GM08714 (cell line): ENCODE measurements around the gene MINK1.
"Not testable (repeated sequence)": the region's sequence is repeated elsewhere in the genome, so short reads cannot be mapped to it uniquely, and the experiment has no call there.

ENCODE experiments used
- H3K4me3 ChIP-seq: fragments of 200-500 bp; sonication (Bioruptor generic); 2 replicates; pipeline ENCODE4 v1.5.1; 2014; ENCODE audit warnings: mild to moderate bottlenecking, low read length, inconsistent platforms
- ZNF274 ChIP-seq: IDR thresholded peaks from 2 replicates; pipeline ENCODE4 v1.6.1; 2012; ENCODE audit warnings: mild to moderate bottlenecking, low read depth, low read length

Gene MINK1

DNA sequence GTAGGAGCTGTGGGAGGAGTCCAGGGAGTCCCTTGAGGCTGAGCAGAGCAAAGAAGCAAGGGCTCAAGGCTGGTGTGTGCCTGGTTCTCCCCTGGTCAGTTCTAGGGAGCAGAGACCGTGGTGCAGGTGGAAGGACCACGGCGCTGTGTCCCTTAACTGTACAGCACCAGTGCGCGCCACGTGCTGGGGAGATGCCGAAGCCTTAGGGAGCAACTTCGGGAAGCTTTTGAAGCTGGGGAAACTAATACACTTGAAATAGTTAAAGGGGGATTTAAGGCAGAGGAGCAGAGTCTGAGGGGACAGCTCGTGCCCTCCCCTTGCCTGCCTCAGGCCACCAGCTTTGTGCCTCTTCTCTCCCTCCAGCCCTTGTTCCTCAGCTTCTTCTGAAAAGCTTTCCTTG is 27.5 kb downstream of the MINK1 start:
- H3K4me3 ChIP-seq, result no peak overlapping the region
- no peak for TF ChIP-seq ZNF274

DNA sequence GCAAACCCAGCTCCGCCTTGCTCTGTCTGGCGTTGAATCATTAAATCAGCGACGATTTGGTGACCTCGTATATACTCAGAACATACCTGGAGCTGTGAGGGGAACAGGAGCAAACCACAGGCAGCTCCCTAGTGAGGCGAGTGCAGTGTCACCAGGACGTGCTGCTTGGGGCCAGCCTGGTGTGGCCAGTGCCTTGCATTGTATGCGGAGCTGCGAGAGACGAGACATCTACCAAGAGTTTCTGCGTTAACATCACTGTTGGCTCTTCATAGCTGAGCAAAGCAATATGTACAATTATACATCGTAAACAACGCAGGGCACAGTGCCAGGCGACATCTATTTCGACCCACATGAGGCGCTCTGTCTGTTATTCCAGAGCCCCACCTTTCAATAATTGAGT is 27.9 kb downstream of the MINK1 start:
- TF ChIP-seq ZNF274, result no peak
- no peak overlapping the region for H3K4me3 ChIP-seq

DNA sequence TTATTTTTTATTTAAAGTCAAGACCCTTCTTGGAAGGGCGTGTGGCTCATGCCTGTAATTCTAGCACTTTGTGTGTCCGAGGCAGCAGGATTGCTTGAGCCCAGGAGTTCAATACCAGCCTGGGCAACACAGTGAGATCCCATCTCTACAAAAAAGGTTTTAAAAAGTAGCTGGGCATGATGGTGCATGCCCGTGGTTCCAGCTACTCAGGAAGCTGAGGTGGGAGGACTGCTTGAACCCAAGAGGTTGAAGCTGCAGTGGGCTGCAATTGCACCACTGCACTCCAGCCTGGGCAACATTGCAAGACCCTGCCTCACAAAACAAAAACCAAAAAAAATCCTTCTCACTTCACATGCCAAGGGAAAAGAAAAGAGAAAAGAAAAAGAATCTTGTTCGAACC is 29.6 kb downstream of the MINK1 start:
- TF ChIP-seq ZNF274, result no peak
- H3K4me3 ChIP-seq, result no peak overlapping the region

DNA sequence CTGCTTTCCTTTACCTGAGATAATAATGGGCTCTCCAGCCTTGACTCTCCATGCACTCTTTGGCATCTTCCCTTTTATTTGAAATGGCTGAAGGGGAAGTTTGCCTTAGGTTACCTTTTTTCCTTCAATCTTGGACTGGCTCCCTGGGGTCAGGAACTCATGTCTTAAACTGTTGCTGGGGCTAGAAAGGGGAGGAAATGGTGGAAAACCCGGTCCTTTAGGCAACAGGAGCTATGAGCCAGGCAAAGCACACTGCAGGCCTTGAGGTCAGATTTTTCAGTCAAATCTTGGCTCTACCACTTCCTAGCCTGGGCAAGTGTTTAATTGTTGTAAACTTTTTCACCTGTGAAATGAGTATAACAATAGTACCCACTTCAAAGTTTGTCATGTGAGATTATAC is 30.2 kb downstream of the MINK1 start:
- TF ChIP-seq ZNF274, result no peak
- H3K4me3 ChIP-seq, result no peak overlapping the region

DNA sequence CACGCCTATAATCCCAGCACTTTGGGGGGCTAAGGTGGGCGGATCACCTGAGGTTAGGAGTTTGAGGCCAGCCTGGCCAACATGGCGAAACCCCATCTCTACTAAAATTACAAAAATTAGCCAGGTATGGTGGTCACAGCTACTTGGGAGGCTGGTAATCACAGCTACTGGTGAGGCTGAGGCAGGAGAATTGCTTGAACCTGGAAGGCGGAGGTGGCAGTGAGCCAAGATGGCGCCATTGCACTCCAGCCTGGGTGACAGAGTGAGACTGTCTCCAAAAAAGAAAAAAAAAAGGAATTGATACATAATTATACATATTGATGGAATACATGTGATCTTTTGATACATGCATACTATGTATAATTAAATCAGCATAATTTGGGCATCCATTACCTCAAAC is 34.4 kb downstream of the MINK1 start:
- H3K4me3 ChIP-seq, result not testable (repeated sequence)

DNA sequence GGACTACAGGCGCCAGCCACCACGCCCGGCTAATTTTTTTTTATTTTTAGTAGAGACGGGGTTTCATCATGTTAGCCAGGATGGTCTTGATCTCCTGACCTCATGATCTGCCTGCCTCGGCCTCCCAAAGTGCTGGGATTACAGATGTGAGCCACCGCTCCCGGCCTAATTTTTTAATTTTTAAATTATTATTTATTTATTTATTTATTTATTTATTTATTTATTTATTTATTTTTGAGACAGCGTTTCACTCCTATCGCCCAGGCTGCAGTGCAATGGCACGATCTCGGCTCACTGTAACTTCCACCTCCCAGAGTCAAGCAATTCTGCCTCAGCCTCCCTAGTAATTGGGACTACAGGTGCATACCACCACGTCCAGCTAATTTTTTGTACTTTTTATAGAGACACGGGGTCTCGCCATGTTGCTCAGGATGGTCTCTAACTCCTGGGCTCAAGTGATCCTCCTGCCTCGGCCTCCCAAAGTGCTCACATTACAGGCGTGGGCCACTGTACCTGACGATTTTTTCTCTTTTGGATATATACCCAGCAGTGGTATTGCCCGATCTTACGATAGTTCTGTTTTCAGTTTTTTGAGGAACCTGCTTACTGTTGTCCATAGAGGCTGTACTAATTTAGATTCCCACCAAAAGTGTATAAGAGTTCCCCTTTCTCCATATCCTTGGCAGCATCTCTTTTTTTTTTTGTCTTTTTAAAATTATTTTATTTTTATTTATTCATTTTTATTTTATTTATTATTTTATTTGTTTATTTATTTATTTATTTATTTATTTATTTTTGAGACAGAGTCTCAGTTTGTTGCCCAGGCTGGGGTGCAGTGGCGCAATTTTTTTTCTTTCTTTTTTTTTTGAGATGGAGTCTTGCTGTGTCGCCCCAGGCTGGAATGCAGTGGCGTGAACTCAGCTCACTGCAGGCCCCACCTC is 36.2 kb downstream of the MINK1 start:
- H3K4me3 ChIP-seq, result not testable (repeated sequence)

DNA sequence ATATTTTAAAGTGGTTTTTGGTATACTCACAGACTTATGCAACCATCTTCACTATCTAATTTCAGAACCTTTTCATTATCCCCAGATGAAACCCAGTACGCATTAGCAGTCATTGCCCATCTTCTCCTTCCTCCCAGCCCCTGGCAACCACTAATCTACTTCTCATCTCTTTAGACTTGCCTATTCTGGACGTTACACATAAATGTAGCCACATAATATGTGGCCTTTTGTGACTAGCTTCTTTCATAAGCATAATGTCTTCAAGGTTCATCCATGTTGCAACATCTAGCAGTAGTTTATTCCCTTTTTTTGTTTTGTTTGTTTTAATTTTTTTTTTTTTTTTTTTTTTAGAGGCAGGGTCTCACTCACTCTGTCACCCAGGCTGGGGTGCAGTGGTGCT is 37.7 kb downstream of the MINK1 start:
- TF ChIP-seq ZNF274, result no peak
- no peak overlapping the region for H3K4me3 ChIP-seq

DNA sequence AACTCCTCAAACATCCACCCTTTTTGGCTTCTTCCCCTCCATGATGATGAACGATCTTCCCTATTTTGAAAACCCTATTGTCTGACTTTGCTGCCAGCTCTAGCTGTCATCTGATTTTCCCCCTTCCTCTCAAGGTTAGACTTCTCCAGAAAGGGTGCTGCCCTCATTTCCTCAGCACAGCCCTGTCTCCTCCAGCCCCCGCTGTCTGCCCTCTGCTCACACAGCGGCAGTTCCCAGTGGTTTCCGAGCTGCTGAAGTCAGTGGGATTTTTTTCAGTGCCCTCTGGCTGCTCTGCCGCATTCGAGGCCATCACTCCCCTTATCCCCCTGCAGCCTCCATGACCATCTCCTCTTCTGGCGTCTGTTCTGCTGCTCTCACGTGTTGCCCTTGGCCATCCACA is 39.6 kb downstream of the MINK1 start:
- H3K4me3 ChIP-seq, result no peak overlapping the region
- no peak for TF ChIP-seq ZNF274

DNA sequence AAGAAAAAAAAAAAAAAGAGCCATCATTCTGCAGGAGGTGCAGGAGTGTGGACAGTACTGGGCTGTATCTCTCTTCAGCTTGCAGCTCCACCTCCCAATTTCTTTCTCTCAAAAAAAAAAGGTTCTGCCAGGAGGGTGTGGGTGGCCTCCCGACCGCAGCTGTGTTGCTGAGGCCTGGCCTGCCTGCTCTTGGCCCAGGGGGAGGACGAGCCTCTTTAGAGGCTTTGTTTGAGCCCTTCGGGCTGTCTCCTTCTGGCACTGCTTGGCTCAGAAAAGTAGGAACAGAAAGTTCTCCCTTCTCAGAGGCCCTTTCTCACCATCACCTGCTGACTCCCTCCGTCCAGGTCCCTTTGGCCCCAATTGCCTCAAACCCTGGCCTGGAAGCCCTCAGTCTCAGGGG is 43.9 kb downstream of the MINK1 start:
- no peak overlapping the region for H3K4me3 ChIP-seq
- no peak for TF ChIP-seq ZNF274

DNA sequence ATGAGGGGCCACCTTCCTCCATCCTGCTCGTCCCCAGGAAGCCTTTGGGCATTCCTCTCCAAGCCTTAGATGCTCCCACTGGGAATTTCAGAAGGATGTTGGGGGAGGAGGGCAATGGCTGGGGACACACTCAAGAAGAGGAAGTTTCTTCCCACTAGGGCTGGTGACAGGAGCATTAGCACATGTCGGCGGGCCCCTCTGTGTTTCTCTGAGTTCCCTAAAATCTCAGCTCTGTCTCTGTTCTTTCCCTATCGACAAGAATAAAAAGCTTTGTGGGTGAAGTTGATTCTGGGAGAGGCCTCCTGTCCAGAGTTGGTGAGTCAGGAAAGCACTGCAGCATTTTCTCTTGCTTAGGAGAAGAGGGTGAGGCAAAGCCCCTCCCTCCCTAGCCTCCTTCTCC is 46.5 kb downstream of the MINK1 start:
- H3K4me3 ChIP-seq, result no peak overlapping the region
- no peak for TF ChIP-seq ZNF274

DNA sequence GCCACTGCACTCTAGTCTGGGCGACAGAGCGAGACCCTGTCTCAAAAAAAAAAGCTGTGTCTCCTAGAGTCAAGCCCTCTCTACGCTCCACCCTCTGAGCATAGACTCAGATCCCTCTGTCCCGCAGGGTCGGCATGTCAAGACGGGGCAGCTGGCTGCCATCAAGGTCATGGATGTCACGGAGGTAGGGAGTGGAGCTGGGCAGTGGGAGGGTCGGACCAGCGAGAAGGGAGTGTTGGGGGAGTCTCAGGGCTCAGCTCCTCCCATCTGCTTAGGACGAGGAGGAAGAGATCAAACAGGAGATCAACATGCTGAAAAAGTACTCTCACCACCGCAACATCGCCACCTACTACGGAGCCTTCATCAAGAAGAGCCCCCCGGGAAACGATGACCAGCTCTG is 47.7 kb downstream of the MINK1 start:
- TF ChIP-seq ZNF274, result no peak
- no peak overlapping the region for H3K4me3 ChIP-seq

DNA sequence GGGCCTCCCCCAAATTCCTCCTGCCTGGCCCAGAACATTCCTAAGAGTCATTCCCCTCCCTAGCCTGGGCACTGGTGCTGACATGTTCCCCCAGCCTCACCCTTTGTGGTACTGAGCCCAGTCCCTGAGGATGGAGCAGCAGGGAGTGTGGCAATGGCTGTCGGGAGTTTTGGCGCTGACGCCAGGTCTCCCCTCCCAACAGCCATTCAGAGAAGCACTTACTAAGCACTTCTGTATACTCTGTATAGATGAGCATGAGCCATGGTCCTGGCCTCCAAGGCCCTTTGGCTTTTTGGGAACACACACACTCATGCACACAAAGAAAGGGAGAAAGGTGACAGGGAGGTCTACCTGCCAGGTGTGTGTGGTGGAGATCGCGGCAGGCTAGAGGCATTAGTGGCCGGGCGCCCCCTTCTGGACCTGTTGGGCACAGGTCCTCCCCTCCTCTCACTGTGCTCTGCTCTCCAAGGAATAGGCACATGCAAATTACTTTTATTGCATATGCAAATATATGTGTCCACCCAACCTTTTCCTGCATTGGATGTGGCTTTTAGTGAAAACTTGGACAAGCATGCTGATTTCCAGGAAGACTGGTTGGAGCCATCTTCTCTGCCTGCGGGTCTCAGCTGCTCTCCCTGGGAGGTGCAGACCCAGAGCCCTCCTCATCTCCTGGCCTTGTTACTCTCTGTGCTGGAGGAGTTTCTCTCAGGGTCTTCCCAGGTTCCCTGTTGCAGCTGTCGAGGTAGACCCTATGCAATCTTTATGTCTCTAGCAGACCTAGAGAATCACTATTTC is 48.8 kb downstream of the MINK1 start:
- H3K4me3 ChIP-seq, result no peak overlapping the region
- no peak for TF ChIP-seq ZNF274

DNA sequence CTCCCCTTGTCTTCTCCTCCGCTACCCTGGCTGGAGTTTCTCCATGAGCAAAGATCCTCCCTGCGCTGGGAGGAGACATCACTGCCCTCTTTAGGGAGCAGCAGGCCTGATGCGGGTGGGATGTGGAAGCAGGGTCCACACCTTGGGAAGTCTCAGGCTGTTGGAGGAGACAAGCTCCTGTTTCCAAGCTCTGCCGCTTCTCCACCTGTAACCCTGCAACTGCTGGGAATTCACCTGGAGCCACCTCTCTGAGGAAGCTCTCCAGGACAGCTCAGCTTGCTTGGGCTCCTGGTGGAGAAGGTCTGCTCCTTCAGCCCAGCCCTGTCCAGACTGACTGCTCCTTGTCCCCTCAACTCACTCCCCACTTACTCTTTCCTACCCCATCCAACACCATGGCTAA is 51.3 kb downstream of the MINK1 start:
- no peak for TF ChIP-seq ZNF274
- H3K4me3 ChIP-seq, result no peak overlapping the region

DNA sequence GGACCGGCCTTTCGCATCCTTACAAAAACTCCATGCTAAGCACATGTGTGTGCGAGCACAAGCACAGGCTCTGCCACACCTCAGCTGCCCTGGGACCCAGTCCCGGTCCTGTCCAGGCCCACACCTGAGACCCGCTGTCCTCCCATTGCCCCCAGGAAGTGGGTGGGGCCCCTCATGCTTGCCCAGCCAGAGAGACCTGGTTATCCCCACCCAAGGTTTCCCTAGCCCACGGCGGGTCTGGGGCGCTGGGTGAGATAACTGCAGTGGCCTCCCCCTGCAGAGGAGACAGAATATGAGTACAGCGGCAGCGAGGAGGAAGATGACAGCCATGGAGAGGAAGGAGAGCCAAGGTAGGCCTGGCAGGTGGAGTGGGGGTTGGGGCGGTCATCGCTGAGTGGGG is 53.7 kb downstream of the MINK1 start:
- no peak overlapping the region for H3K4me3 ChIP-seq
- TF ChIP-seq ZNF274, result no peak

DNA sequence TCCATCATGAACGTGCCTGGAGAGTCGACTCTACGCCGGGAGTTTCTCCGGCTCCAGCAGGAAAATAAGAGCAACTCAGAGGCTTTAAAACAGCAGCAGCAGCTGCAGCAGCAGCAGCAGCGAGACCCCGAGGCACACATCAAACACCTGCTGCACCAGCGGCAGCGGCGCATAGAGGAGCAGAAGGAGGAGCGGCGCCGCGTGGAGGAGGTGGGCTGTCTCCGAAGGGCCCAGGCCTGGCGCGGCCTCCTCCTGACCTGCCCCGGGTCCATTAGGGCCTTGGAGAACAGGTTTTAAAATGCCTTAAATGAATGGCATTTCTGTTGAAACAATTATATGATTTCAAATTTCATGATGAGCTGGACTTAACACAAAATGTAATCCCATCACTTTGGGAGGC is 54.4 kb downstream of the MINK1 start:
- no peak overlapping the region for H3K4me3 ChIP-seq
- no peak for TF ChIP-seq ZNF274
